ENCODE results near the gene PIGL. TPM values are rescaled to one million over a fixed set of nuclear protein-coding genes. Genes with fewer than 3 reads are reported as not detected.
"Not testable (repeated sequence)": the region's sequence is repeated elsewhere in the genome, so short reads cannot be mapped to it uniquely, and the experiment has no call there.

PIGL gene
- total RNA-seq, 2 experiments from 2014 or later, result 29.9 to 31.3 TPM

- Mint-ChIP-seq H3K36me3 (peaks cover 7% of the 10 kb centered on the region), H3K4me1 (peaks cover 11% of the 10 kb centered on the region), H3K4me3 (no peak overlapping the region), H3K27me3 (no peaks in the 10 kb centered on the region), H3K27ac (no peak overlapping the region), H3K9me3 (no peaks in the 10 kb centered on the region)
- no peak for DNase-seq
Measured at GRCh38 chr17:16301963-16302855, 85.2 kb downstream of the PIGL start.

GRCh38 chr17:16302856-16303255, 85.8 kb downstream of the PIGL start:
- H3K27ac Mint-ChIP-seq, result no peak overlapping the region
- no peak for DNase-seq
- no peaks in the 10 kb centered on the region for H3K27me3 Mint-ChIP-seq
- peaks cover 7% of the 10 kb centered on the region for H3K36me3 Mint-ChIP-seq
- no peaks in the 10 kb centered on the region for H3K9me3 Mint-ChIP-seq
- no peak overlapping the region for H3K4me3 Mint-ChIP-seq
- H3K4me1 Mint-ChIP-seq, result peaks cover 6% of the 10 kb centered on the region

GRCh38 chr17:16304830-16305229, 87.8 kb downstream of the PIGL start:
- Mint-ChIP-seq H3K9me3 (no peaks in the 10 kb centered on the region), H3K27ac (no peak overlapping the region), H3K27me3 (no peaks in the 10 kb centered on the region), H3K4me3 (no peak overlapping the region), H3K4me1 (no peaks in the 10 kb centered on the region), H3K36me3 (peaks cover 10% of the 10 kb centered on the region)
- no peak for DNase-seq

- H3K36me3 Mint-ChIP-seq, result peaks cover 19% of the 10 kb centered on the region
- no peaks in the 10 kb centered on the region for H3K9me3 Mint-ChIP-seq
- DNase-seq, result no peak
- no peaks in the 10 kb centered on the region for H3K27me3 Mint-ChIP-seq
- H3K4me1 Mint-ChIP-seq, result peaks cover 5% of the 10 kb centered on the region
- H3K27ac Mint-ChIP-seq, result no peak overlapping the region
- no peak overlapping the region for H3K4me3 Mint-ChIP-seq
Measured at GRCh38 chr17:16306211-16306610, 89.2 kb downstream of the PIGL start.

GRCh38 chr17:16312061-16312460, 95.1 kb downstream of the PIGL start:
- H3K4me3 Mint-ChIP-seq, H3K9me3 Mint-ChIP-seq, DNase-seq, H3K4me1 Mint-ChIP-seq, H3K27me3 Mint-ChIP-seq, H3K27ac Mint-ChIP-seq: not testable (repeated sequence)
- H3K36me3 Mint-ChIP-seq, result peaks cover 23% of the 10 kb centered on the region

- H3K27ac Mint-ChIP-seq, result no peak overlapping the region
Measured at GRCh38 chr17:16313139-16314090, 96.4 kb downstream of the PIGL start.

GRCh38 chr17:16314189-16314588, 97.2 kb downstream of the PIGL start:
- DNase-seq, result no peak
- no peaks in the 10 kb centered on the region for H3K27me3 Mint-ChIP-seq
- H3K4me3 Mint-ChIP-seq, result no peak overlapping the region
- no peak overlapping the region for H3K27ac Mint-ChIP-seq
- H3K36me3 Mint-ChIP-seq, result peaks cover 20% of the 10 kb centered on the region
- no peaks in the 10 kb centered on the region for H3K9me3 Mint-ChIP-seq
- peaks cover 6% of the 10 kb centered on the region for H3K4me1 Mint-ChIP-seq

More at GRCh38 chr17:16313139-16314090, 96.4 kb downstream of the PIGL start:
- Mint-ChIP-seq H3K4me1 (peaks cover 6% of the 10 kb centered on the region), H3K36me3 (peaks cover 23% of the 10 kb centered on the region), H3K9me3 (no peaks in the 10 kb centered on the region), H3K27me3 (no peaks in the 10 kb centered on the region), H3K4me3 (no peak overlapping the region)
- no peak for DNase-seq

DNA sequence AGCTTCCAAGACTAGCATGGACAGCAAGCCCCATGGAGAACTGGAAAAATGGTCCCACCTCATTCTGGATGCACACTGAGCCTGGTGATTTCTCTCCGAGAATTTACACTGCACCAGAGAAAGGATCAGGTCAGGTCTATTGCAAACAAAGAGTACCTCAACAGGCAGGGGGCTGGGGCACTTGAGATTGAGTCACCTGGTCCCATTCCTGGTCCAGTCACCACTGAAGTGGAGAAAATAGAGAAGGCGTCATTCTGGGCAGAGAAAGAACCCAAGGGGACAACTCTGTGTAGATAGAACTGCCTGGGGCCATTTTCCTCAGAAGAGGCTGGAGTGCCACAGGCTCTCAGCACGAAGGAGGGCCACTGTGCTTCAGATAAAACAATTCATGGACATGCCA, 97.8 kb downstream of the PIGL start:
- H3K9me3 Mint-ChIP-seq, result no peaks in the 10 kb centered on the region
- peaks cover 16% of the 10 kb centered on the region for H3K36me3 Mint-ChIP-seq
- peaks cover 6% of the 10 kb centered on the region for H3K4me1 Mint-ChIP-seq
- no peak overlapping the region for H3K4me3 Mint-ChIP-seq
- H3K27me3 Mint-ChIP-seq, result no peaks in the 10 kb centered on the region
- no peak for DNase-seq
- H3K27ac Mint-ChIP-seq, result no peak overlapping the region

- Mint-ChIP-seq H3K4me3 (no peak overlapping the region), H3K27ac (no peak overlapping the region), H3K4me1 (no peaks in the 10 kb centered on the region), H3K36me3 (peaks cover 5% of the 10 kb centered on the region), H3K9me3 (no peaks in the 10 kb centered on the region), H3K27me3 (no peaks in the 10 kb centered on the region)
- no peak for DNase-seq
Measured at GRCh38 chr17:16319969-16320368, 103.0 kb downstream of the PIGL start.

- no peaks in the 10 kb centered on the region for H3K4me1 Mint-ChIP-seq
- H3K9me3 Mint-ChIP-seq, result no peaks in the 10 kb centered on the region
- no peak overlapping the region for H3K27ac Mint-ChIP-seq
- peaks cover 5% of the 10 kb centered on the region for H3K36me3 Mint-ChIP-seq
- no peak overlapping the region for H3K4me3 Mint-ChIP-seq
- DNase-seq, result no peak
- H3K27me3 Mint-ChIP-seq, result no peaks in the 10 kb centered on the region
Measured at GRCh38 chr17:16322636-16323035, 105.6 kb downstream of the PIGL start.

GRCh38 chr17:16325964-16326363, 109.0 kb downstream of the PIGL start:
- no peaks in the 10 kb centered on the region for H3K27me3 Mint-ChIP-seq

GRCh38 chr17:16327018-16327417, 110.0 kb downstream of the PIGL start:
- H3K4me3 Mint-ChIP-seq, result no peak overlapping the region
- no peaks in the 10 kb centered on the region for H3K4me1 Mint-ChIP-seq
- H3K27me3 Mint-ChIP-seq, result no peaks in the 10 kb centered on the region
- no peak for DNase-seq
- H3K36me3 Mint-ChIP-seq, result peaks cover 5% of the 10 kb centered on the region
- no peaks in the 10 kb centered on the region for H3K9me3 Mint-ChIP-seq
- H3K27ac Mint-ChIP-seq, result no peak overlapping the region

More at GRCh38 chr17:16325964-16326363, 109.0 kb downstream of the PIGL start:
- Mint-ChIP-seq H3K9me3 (no peaks in the 10 kb centered on the region), H3K27ac (no peak overlapping the region), H3K4me3 (no peak overlapping the region), H3K4me1 (no peaks in the 10 kb centered on the region), H3K36me3 (peaks cover 5% of the 10 kb centered on the region)
- DNase-seq, result no peak

DNA sequence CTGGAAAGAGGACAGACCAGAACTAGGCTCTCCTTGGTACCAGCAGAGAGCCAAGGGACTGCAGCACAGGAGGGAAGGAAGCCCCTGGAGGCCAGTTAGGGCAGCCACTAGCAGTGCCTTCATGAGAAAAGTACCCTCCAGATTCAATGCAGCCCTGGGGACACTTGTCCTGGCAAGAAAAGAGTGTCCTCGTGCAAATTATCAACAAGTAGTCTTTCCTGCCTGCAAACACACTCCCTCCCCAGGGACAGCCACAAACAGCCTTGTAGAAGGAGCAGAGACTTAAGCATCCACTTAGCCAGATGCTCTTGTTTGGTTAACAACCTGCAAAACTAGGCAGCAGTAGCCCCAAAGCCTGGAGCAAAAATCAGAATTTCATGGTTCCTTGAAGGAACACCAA, 112.0 kb downstream of the PIGL start:
- no peak for DNase-seq
- no peaks in the 10 kb centered on the region for H3K9me3 Mint-ChIP-seq
- no peaks in the 10 kb centered on the region for H3K4me1 Mint-ChIP-seq
- no peaks in the 10 kb centered on the region for H3K27me3 Mint-ChIP-seq
- H3K27ac Mint-ChIP-seq, result no peak overlapping the region
- no peak overlapping the region for H3K4me3 Mint-ChIP-seq
- H3K36me3 Mint-ChIP-seq, result peaks cover 2% of the 10 kb centered on the region

DNA sequence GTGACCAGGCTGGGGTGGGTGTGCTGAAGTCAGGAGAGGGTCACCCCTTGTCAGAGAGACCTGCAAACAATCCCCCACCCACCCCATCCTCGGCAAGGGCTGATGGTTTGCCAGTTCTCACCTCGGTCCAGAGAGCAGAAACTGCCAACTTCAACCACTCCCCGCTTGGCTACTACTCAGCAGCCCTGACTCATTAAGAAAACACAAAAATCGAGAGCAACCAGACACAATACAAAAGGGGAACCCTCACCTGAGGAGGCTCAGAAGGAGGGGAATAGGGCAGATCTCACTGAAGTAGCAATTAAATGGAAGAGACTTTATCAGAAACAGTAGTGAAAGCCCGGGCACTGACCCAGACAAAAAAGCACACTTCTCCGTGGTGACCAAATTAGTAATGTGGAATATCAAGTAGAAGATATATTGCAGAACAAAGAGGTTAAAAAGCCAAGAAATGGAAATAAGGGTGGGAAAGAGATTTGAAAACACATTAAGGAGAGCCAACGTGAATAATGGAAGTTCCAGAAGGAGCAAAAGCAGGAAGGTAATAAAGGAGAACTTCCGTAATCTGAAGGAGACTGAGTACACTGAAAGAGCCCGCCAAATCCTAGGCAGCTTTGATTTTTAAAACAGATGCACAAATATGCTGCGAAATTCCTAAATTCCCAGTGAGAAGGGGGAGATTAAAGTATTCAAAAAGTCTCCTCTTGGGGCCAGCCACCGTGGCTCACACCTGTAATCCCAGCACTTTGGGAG, 112.7 kb downstream of the PIGL start:
- Mint-ChIP-seq H3K27me3 (no peaks in the 10 kb centered on the region), H3K4me3 (no peak overlapping the region), H3K4me1 (no peaks in the 10 kb centered on the region), H3K9me3 (no peaks in the 10 kb centered on the region), H3K27ac (no peak overlapping the region), H3K36me3 (peaks cover 2% of the 10 kb centered on the region)
- no peak for DNase-seq

GRCh38 chr17:16338391-16338790, 121.4 kb downstream of the PIGL start:
- Mint-ChIP-seq H3K4me1 (no peaks in the 10 kb centered on the region), H3K4me3 (no peak overlapping the region), H3K36me3 (peaks cover 9% of the 10 kb centered on the region), H3K9me3 (no peaks in the 10 kb centered on the region), H3K27ac (no peak overlapping the region), H3K27me3 (no peaks in the 10 kb centered on the region)
- no peak for DNase-seq
